AG09319 (cell line): ENCODE results near the gene CLRN3.

Experiments used
- DNase-seq: peaks from one replicate; pipeline ENCODE4 v3.0.0-alpha.2; 2010; ENCODE audit warnings: low read depth; ENCODE audit errors: extremely low read depth
- CTCF ChIP-seq: IDR thresholded peaks from 2 replicates; pipeline ENCODE4 v1.5.1; 2011; ENCODE audit warnings: low read depth, mild to moderate bottlenecking, inconsistent platforms, low read length, moderate library complexity

The CLRN3 gene

DNA sequence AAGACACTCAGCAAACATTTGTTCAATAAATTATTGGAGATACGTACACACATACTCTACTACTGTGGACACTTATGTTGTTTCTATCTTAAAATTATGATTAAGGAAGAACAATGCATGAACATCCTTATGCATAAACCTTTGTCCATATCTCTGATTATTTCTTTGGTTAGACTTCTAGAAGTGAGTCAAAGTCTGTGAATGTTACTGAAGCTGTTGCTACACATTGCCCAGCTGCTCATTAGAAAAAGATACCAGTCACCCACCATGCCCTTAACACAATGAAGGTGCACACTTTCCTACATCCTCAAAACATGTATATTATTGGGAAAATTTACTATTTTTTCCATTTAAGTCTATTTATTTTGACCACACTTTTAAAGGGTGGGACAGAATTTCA lies 1.4 kb upstream of the CLRN3 start:
- no peak for TF ChIP-seq CTCF
- no peak for DNase-seq

DNA sequence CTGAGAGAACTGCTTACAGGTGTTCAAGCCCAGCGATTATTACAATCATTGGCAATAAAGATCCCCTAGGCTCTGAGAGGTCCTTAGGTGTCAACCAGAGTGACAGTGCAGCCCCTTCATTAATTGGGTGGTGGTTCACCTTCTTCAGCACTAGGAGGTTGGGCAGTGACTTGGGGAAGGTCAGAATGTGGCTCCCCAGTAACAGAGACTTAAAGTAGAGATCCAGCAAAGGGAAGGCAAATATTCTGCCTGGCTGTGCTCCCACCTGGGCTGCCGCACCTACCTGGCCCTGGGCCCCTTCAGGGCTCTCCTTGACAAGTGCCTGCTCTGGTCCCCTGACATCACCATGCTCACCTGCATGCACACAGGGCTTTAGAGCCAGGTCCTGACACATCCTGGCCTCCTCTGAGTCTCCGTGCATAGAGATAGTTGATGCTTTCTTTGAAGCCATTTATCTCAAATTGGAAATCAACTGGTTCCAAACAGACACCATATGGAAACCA lies 1.9 kb downstream of the CLRN3 start:
- no peak for DNase-seq
- TF ChIP-seq CTCF, result no peak

DNA sequence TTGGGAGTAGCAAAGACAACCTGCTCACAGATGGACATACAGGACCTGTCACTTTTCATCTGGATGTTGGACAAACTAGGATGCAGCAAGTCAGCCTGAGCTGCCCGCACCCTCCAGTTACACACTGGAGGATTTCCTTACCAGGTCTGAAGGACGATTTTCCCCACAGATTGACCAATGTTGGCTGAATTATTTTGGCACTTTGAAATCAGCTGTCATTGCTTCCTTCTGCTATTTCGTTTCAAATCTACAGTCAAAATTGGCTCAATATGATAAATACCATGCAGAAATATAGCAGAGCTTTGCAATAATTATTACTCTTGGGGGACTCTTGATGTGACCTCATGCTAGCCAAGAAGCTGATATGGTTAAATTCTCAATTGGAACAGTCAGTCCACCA lies 2.5 kb downstream of the CLRN3 start:
- no peak for TF ChIP-seq CTCF

GRCh38 chr10:127889605-127890195 lies 3.0 kb downstream of the CLRN3 start:
- no peak for TF ChIP-seq CTCF
- no peak for DNase-seq

More for the DNA sequence above, 2.5 kb downstream of the CLRN3 start:
- no peak for DNase-seq

GRCh38 chr10:127888521-127889312 lies 4.0 kb downstream of the CLRN3 start:
- TF ChIP-seq CTCF, result no peak
- DNase-seq, result no peak

DNA sequence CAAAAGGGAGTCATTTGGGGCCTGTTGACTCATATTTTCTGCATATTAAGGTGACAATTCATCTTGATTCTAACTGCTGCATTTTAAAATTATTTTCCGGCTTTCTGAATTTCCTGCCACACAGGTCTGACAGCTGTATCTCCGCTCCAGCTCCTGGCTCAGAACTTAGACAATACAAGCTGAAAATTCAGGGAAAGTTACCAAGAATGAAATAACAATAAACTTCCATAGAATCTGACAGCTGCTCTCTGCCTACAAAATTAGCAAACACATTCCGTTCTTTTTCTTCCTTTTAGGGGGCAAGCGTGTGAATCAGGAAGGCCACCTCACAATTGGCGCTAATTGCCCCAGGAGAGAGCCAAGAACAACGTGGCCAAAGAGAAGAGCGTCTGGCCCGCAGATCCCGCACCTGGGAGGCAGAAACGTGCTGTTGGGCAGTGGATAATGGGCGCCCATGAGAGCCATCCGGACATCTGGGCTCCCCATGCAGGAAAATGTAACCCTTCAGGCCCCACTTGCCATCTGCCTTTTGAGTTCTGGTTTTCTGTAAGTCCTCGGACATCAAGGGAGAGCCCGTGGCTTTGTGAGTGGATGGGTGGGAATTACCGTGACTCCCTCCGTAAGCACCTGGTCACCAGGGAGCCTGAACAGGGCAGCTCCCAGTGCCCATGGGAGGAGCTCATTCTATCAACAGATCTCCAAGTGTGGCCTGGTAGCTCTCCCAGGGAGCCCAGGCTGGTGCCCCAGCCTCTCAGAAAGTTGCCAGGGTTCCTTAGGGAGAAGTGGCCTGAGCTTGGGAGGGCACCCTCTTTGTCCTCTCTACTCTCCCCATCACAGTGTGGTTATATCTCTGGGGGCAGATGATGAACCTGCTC lies 5.0 kb downstream of the CLRN3 start:
- no peak for DNase-seq
- no peak for TF ChIP-seq CTCF
